Calu3 (cell line): ENCODE measurements around the gene ZNF629. TPM values are rescaled to one million over a fixed set of nuclear protein-coding genes. Genes with fewer than 3 reads are reported as not detected.

Source experiments
- BruUV-seq: library from RNA; stranded (reverse); fragments of 400-500 nt; replicated peaks from 2 replicates; lab custom pipeline; 2021; lab: Mats Ljungman, UMichigan
- CTCF ChIA-PET: fragments of 300-600 bp; sonication (Branson Sonifier 250); formaldehyde crosslinking; loops from one replicate; lab custom pipeline; 2022; ENCODE audit warnings: antibody characterized with exemption; lab: Charles Lee
- DNase-seq: peaks from one replicate; pipeline ENCODE4 v3.0.0; 2022
- H3K27ac Mint-ChIP-seq: one replicate; pipeline ENCODE4 v1.8.0; 2022; ENCODE audit warnings: mixed read lengths; ENCODE audit not compliant: unreplicated experiment
- H3K27me3 Mint-ChIP-seq: one replicate; pipeline ENCODE4 v1.8.0; 2022; ENCODE audit warnings: mixed read lengths; ENCODE audit not compliant: unreplicated experiment
- H3K36me3 Mint-ChIP-seq: one replicate; pipeline ENCODE4 v1.8.0; 2022; ENCODE audit warnings: mild to moderate bottlenecking, moderate library complexity, mixed read lengths; ENCODE audit not compliant: insufficient read depth, unreplicated experiment
- H3K4me1 Mint-ChIP-seq: one replicate; pipeline ENCODE4 v1.8.0; 2022; ENCODE audit warnings: mild to moderate bottlenecking, low read depth, mixed read lengths; ENCODE audit not compliant: unreplicated experiment
- H3K4me3 Mint-ChIP-seq: one replicate; pipeline ENCODE4 v1.8.0; 2022; ENCODE audit warnings: mild to moderate bottlenecking, low read depth, moderate library complexity, mixed read lengths; ENCODE audit not compliant: unreplicated experiment
- H3K9me3 Mint-ChIP-seq: one replicate; pipeline ENCODE4 v1.8.0; 2022; ENCODE audit warnings: low read depth, mixed read lengths; ENCODE audit not compliant: unreplicated experiment
- CTCF ChIP-seq: fragments of 200-600 bp; IDR thresholded peaks from one replicate; pipeline ENCODE4 v1.8.0; 2022; ENCODE audit warnings: antibody characterized with exemption; ENCODE audit not compliant: unreplicated experiment
- intact Hi-C: fragments of 100-400 bp; cut with micrococcal nuclease; formaldehyde crosslinking; loops from one replicate; pipeline ENCODE4 v1.10.0; 2022; ENCODE audit not compliant: unreplicated experiment
- total RNA-seq: library from RNA; stranded (reverse); gene quantifications from 2 replicates; pipeline ENCODE4 v1.2.3, GENCODE V29; 2022

The ZNF629 gene
- total RNA-seq, 1 experiment from 2014 or later, result 29.9 TPM

GRCh38 chr16:30750876-30751465 is 36.0 kb downstream of the ZNF629 start:
- Mint-ChIP-seq H3K36me3 (peaks cover 70% of the 10 kb centered on the region), H3K27ac (peak overlapping the region; percentile 6), H3K27me3 (no peaks in the 10 kb centered on the region), H3K9me3 (no peaks in the 10 kb centered on the region), H3K4me3 (no peak overlapping the region), H3K4me1 (peaks cover 27% of the 10 kb centered on the region)
- intact Hi-C loops, result no loop called here
- CTCF ChIA-PET, result no interaction called here
- BruUV-seq, result no TSS peak
- no peak for TF ChIP-seq CTCF
- no peak for DNase-seq

GRCh38 chr16:30750201-30750600 is 36.8 kb downstream of the ZNF629 start:
- no peaks in the 10 kb centered on the region for H3K27me3 Mint-ChIP-seq
- CTCF ChIA-PET, result no interaction called here
- H3K27ac Mint-ChIP-seq, result no peak overlapping the region
- no peak overlapping the region for H3K4me3 Mint-ChIP-seq
- DNase-seq, result no peak
- no peak for TF ChIP-seq CTCF
- H3K4me1 Mint-ChIP-seq, result peaks cover 31% of the 10 kb centered on the region
- intact Hi-C loops, result no loop called here
- BruUV-seq, result TSS peak; percentile 18
- peaks cover under 1% of the 10 kb centered on the region for H3K9me3 Mint-ChIP-seq
- H3K36me3 Mint-ChIP-seq, result peaks cover 74% of the 10 kb centered on the region

- Mint-ChIP-seq H3K27ac (peak overlapping the region; percentile 73), H3K27me3 (no peaks in the 10 kb centered on the region), H3K36me3 (peaks cover 76% of the 10 kb centered on the region), H3K4me1 (peaks cover 38% of the 10 kb centered on the region), H3K9me3 (peaks cover 4% of the 10 kb centered on the region), H3K4me3 (peak overlapping the region; percentile 62)
- intact Hi-C loops, result no loop called here
- CTCF ChIA-PET, result interaction anchor here (0.7 to 1.6 kb wide), 5 partner anchors 11 to 140 kb away, joined by 3 to 8 read pairs (median 5); partner anchors contain the start of gene FBRS
- TF ChIP-seq CTCF, result no peak
- DNase-seq, result peak; percentile 50
- BruUV-seq, result no TSS peak
Observed at GRCh38 chr16:30748634-30749445, 38.2 kb downstream of the ZNF629 start.

- H3K36me3 Mint-ChIP-seq, result peaks cover 75% of the 10 kb centered on the region
- TSS peak; percentile 77 for BruUV-seq
- H3K4me1 Mint-ChIP-seq, result peaks cover 45% of the 10 kb centered on the region
- peak within 1 kb of the TSS; percentile 62 for H3K4me3 Mint-ChIP-seq
- TF ChIP-seq CTCF, result no peak
- DNase-seq, result peak; percentile 99
- H3K27me3 Mint-ChIP-seq, result no peaks in the 10 kb centered on the region
- H3K27ac Mint-ChIP-seq, result peak within 1 kb of the TSS; percentile 73
- intact Hi-C loops, result no loop called here
- peaks cover 4% of the 10 kb centered on the region for H3K9me3 Mint-ChIP-seq
- CTCF ChIA-PET, result interaction anchor here (0.5 to 1.6 kb wide), 9 partner anchors 12 to 207 kb away, joined by 3 to 8 read pairs (median 4); partner anchors contain the start of gene FBRS
Observed at GRCh38 chr16:30747799-30748633, 39.0 kb downstream of the ZNF629 start, which contains the start of gene PHKG2. Gene PHKG2, plus strand, starts transcription at chr16:30748425. Its CDS starts 396 bp downstream, at chr16:30748821.
